ENCODE results near the gene SMNDC1.

The SMNDC1 gene

GRCh38 chr10:110244550-110244949 lies 60.2 kb downstream of the SMNDC1 start:
- DNase-seq = no peak

GRCh38 chr10:110242511-110242910 lies 62.2 kb downstream of the SMNDC1 start:
- no peak for DNase-seq

- DNase-seq = no peak
These were observed 62.9 kb downstream of the SMNDC1 start for GRCh38 chr10:110241841-110242240.

- DNase-seq = no peak
These were observed 63.3 kb downstream of the SMNDC1 start for GRCh38 chr10:110241407-110241806.
